ENCODE results near the gene CYP46A1. TPM values are rescaled to one million over a fixed set of nuclear protein-coding genes. Genes with fewer than 3 reads are reported as not detected.

The CYP46A1 gene
- total RNA-seq, 1 donor from 2014 or later, result under 0.01 TPM

DNA sequence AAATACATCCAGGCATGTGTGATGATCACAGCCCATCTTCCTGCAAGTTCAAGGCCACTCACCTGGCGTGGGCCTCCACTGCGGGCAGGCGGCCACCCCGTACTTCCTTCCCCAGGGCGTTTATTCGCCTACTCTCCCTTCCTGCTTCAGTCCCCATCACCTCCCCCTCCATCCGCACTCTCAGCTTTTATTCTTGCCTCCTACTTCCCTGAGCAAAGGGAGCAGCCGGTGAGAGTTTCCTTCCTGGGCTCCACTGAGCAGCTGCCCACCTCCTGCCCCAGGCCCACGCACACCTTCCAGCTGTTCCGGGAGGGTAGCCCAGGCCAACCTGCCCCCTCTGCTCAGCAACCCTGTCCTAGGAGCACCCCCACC lies 4.1 kb downstream of the CYP46A1 start:
- TF ChIP-seq, protein P1, sequence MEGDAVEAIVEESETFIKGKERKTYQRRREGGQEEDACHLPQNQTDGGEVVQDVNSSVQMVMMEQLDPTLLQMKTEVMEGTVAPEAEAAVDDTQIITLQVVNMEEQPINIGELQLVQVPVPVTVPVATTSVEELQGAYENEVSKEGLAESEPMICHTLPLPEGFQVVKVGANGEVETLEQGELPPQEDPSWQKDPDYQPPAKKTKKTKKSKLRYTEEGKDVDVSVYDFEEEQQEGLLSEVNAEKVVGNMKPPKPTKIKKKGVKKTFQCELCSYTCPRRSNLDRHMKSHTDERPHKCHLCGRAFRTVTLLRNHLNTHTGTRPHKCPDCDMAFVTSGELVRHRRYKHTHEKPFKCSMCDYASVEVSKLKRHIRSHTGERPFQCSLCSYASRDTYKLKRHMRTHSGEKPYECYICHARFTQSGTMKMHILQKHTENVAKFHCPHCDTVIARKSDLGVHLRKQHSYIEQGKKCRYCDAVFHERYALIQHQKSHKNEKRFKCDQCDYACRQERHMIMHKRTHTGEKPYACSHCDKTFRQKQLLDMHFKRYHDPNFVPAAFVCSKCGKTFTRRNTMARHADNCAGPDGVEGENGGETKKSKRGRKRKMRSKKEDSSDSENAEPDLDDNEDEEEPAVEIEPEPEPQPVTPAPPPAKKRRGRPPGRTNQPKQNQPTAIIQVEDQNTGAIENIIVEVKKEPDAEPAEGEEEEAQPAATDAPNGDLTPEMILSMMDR (conservative IDR thresholded peaks at IDR 0.05; ENCODE audit: low read depth, low read length), result no peak
- DNase-seq (ENCODE audit: low read depth), result no peak
- H3K4me3 ChIP-seq (ENCODE audit: low read depth, low read length), result no peak overlapping the region

DNA sequence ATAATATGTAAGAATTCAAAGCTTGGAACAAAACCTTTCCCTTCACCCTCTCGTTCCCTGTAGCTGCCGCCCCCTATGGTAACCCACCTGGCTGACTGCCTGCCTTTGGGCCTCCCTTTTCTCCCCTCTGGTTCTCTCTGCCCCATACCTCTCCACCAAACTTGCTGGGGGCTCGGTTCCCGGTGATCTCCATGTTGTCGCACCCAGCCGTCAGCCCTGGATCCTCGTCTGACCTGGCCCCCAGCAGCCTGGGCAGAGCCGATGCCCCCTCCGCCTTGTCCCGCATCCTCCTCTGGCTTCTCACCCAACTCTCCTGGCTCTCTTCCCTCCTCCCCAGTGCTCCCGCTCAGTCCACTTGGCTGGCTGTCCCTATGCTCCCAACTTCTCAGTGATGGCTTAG lies 4.5 kb downstream of the CYP46A1 start:
- DNase-seq (ENCODE audit: low read depth), result no peak
- TF ChIP-seq, protein P1 (conservative IDR thresholded peaks at IDR 0.05; ENCODE audit: low read depth, low read length), result no peak
- H3K4me3 ChIP-seq (ENCODE audit: low read depth, low read length), result no peak overlapping the region

DNA sequence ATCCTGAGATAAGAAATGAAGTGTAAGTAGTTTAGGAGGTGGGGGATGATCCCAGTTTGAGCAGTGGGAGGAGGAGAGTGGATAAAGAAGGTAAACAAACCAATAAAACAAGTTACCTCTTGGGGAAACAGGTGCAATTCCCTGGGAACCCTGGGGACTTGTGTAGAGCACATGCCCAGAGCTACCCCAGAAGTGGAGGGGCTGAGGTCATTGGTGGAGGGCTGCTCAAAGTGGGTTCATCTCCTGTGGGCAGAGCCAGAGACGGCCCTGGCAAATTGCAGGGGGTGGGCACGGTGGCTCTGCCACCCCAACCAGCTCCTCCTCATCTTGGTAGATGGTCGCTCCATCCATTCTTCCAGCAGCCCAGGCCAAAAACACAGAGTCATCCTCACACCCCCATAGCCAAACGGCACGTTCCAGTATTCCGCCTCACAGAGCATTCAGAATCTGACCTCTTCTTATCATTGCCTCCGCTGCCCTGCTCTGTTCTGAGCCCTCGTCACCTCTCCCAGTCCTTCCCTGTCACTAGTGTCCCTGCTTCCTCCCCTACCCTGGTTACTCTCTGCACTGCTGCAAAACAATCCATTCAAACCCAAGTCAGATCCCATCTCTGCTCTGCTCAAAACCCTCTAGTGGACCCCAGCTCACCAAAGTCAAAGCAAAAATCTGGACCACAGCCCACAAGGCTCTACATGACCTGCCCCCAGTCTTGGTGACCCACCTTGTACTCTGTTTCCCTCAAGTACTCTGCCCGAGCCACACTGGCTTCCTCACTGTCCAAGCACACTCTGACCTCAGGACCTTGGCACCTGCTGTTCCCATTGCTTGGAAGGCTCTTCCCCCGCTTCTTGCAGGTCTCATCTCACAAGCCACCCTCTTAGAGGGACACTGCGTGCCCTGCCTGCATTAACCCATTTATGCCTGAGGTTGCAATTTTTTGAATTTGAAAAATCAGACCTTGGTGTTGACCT lies 5.5 kb downstream of the CYP46A1 start:
- TF ChIP-seq, protein P1 (conservative IDR thresholded peaks at IDR 0.05; ENCODE audit: low read depth, low read length), result no peak
- no peak overlapping the region for H3K4me3 ChIP-seq (ENCODE audit: low read depth, low read length)
- no peak for DNase-seq (ENCODE audit: low read depth)

DNA sequence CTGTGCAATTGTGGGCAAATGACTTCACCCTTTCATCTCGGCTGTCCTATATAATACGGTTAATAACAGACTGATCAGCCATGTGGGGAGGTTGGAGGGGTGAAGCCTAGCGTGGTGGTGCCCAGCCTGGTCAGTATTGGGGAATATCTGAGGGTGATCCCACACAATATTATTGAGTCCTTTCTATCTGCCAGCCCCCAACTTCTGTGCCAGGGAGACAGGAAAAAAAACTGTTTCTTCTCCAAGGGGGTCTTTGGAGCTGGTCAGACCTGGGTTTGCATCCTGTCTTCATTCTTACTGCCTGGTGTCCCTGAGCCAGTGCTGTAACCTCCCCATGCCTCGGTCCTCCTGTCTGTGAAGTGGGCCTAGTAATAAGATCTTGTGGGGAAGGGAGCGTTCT lies 6.5 kb downstream of the CYP46A1 start:
- H3K4me3 ChIP-seq (ENCODE audit: low read depth, low read length), result no peak overlapping the region
- TF ChIP-seq, protein P1 (conservative IDR thresholded peaks at IDR 0.05; ENCODE audit: low read depth, low read length), result no peak
- DNase-seq (ENCODE audit: low read depth), result no peak

DNA sequence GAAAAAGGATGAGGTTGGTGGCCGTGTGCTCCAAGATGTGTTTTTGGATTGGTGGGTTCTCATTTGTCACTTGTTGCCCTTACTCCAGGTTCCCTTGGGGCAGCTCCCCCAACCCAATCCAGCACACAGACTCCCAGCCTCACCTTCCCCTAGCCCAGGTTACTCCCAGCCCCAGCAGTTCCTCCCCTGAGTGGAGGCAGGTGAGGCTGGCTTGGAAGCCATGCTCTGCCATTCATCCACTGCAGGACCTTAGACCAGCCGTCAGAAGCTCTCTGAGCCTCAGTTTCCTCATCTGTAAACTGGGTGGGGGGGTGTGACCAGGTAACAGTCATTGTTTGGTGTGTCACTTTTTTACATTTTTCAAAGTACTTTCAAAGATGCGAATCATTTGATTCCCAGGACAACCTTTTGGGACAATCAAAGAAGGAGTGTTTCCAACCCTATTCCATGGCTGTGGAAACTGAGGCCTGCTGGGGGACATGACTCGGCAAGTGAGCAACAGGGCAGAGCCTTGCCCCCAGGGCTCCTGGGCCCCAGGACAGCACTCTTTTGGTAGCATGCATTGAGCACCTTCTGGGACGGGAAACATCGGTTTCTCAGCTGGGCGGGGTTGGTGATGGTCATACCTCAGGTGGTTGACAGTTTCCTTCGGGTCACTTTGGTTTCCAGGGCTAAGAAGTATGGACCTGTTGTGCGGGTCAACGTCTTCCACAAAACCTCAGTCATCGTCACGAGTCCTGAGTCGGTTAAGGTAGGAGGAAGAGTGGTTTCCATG lies 7.2 kb downstream of the CYP46A1 start:
- TF ChIP-seq, protein P1 (conservative IDR thresholded peaks at IDR 0.05; ENCODE audit: low read depth, low read length), result no peak
- H3K4me3 ChIP-seq (ENCODE audit: low read depth, low read length), result no peak overlapping the region
- no peak for DNase-seq (ENCODE audit: low read depth)

DNA sequence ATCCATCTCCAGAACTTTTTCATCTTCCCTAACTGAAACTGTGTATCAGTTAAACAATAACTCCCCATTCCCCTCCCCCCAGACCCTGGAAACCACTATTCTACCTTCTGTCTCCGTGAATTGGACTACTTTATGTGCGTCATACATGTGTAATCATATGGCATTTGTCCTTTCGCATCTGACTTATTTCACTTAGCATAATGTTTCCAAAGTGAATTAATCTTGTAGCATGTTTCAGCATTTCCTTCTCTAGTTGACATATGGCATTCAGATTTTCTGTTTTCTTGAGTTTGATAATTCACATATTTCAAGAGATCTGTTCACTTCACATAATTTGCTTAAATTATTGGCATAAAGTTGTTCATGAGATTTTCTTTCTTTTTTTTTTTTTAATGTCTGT lies 9.8 kb downstream of the CYP46A1 start:
- no peak overlapping the region for H3K4me3 ChIP-seq (ENCODE audit: low read depth, low read length)
- no peak for DNase-seq (ENCODE audit: low read depth)
- TF ChIP-seq, protein P1 (conservative IDR thresholded peaks at IDR 0.05; ENCODE audit: low read depth, low read length), result no peak
